D721Med (cell line): ENCODE results near the gene YBX2.

Experiments
- DNase-seq: peaks from one replicate; pipeline ENCODE4 v3.0.0; 2011; ENCODE audit warnings: low spot score; ENCODE audit not compliant: insufficient read length
- FAIRE-seq: peaks from 2 replicates; lab custom pipeline; 2011; peaks lifted over from hg19 to GRCh38; lab: Jason Lieb, UNC
- TF ChIP-seq, protein P1 (sequence below): IDR thresholded peaks from 2 replicates; pipeline ENCODE4 v1.5.1; 2012; ENCODE audit warnings: mild to moderate bottlenecking, control low read depth; ENCODE audit not compliant: insufficient read depth; ENCODE audit errors: missing control alignments

YBX2 gene

DNA sequence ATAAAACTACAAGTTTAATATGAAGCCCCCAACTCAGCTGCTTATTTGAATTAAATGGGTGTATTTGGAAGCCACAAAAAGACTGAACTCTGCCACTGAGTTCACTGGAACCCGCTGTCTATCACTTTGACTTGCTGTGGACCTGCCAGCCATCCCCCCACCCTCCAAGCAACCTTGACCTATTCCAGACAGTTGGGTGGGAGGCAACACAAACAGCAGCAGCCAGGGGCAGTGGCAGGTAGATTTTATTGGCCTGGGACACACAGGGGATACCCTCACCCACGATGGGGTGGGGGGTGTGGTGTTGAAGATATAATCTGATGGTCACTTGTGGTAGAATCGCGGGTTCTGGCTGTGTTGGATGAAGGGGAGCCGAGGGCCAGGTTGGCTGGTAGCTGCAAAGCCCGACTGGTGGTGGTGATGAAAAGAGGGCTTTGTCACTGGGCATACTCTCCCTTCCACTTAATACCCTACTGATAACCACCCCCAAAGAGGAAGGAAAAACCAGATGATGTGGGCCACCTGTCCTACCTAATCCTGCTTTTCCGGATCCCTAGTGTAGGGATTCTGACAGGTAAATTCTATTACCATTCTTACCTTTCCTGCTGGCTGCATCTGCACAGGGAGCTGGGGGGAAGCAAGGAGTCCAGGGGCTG, 18.1 kb upstream of the YBX2 start:
- no peak for FAIRE-seq
- no peak for DNase-seq
- TF ChIP-seq, protein P1, sequence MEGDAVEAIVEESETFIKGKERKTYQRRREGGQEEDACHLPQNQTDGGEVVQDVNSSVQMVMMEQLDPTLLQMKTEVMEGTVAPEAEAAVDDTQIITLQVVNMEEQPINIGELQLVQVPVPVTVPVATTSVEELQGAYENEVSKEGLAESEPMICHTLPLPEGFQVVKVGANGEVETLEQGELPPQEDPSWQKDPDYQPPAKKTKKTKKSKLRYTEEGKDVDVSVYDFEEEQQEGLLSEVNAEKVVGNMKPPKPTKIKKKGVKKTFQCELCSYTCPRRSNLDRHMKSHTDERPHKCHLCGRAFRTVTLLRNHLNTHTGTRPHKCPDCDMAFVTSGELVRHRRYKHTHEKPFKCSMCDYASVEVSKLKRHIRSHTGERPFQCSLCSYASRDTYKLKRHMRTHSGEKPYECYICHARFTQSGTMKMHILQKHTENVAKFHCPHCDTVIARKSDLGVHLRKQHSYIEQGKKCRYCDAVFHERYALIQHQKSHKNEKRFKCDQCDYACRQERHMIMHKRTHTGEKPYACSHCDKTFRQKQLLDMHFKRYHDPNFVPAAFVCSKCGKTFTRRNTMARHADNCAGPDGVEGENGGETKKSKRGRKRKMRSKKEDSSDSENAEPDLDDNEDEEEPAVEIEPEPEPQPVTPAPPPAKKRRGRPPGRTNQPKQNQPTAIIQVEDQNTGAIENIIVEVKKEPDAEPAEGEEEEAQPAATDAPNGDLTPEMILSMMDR: no peak

DNA sequence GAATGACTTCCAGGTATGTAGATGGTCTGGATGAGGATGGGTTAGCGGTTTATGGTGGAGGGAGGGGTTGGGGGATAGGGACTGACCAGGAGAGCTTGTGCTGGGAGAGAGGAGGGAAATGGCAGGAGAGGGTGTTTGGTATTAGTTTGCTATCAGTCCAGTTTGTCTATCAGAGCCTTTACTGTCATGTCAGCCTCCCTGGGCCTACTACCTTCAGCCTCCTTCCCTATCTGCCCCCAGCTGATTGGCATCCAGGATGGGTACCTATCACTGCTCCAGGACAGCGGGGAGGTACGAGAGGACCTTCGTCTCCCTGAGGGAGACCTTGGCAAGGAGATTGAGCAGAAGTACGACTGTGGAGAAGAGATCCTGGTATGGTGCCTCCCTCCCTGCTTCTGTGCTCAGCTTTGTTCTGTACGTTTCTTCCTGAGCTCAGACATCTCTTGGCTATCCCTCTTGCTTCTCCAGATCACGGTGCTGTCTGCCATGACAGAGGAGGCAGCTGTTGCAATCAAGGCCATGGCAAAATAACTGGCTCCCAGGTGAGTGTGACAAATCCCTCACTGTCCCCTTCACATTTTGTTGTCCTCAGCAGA, 16.8 kb upstream of the YBX2 start:
- DNase-seq (no peak), FAIRE-seq (no peak)
- TF ChIP-seq, protein P1: no peak

DNA sequence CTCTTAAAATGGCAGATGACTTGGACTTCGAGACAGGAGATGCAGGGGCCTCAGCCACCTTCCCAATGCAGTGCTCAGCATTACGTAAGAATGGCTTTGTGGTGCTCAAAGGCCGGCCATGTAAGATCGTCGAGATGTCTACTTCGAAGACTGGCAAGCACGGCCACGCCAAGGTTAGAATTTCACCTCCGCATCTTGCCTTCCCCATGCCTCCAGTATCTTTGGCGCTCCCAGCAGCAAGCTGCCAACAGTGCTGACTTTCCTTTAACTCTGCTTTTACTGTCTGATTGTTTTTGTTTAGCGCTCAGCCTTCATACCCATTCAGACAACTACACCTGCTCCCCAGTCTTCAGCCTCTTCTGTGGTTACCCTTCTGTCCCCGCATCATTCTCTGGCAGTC, 15.2 kb upstream of the YBX2 start:
- DNase-seq (no peak), FAIRE-seq (no peak)
- TF ChIP-seq, protein P1: no peak

DNA sequence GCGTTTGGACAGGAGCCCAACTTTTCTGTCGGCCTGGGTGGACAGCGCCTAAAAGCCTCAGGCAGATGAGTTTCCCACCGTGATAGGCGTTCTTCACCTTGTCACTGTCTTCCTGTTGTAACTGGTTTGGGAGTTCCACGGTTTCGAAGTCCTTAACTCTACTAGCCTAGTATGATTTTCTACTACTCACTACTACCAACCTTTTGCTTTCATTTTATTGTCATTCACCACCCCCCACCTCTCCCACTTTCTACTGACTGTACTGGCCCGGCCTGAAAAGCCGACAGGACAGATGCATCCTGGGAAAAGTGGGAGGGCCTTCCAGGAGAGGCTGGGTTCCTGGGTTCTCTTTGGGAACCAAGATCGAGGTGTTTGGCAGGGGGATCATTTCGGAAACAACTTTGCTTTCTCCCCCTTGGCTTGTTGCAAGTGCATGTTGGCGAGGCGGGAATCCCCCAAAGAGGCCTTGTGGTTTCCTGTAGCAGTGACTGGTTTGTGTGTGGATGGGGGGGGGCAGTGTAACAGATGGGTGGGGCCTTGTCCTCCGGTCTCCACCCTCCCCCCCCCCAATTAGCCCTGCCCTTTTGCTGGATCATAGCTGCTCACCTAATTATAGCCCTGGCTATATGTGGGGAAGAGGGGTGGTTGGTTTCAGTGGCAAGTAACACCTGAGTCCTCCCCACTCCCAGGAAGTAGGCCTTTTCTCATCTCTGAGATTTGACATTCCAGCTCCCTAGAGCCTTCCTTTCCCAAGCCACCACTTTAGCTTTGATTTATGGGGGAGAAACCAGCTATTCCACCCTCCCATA, 14.4 kb upstream of the YBX2 start:
- TF ChIP-seq, protein P1: no peak
- DNase-seq: no peak
- no peak for FAIRE-seq

DNA sequence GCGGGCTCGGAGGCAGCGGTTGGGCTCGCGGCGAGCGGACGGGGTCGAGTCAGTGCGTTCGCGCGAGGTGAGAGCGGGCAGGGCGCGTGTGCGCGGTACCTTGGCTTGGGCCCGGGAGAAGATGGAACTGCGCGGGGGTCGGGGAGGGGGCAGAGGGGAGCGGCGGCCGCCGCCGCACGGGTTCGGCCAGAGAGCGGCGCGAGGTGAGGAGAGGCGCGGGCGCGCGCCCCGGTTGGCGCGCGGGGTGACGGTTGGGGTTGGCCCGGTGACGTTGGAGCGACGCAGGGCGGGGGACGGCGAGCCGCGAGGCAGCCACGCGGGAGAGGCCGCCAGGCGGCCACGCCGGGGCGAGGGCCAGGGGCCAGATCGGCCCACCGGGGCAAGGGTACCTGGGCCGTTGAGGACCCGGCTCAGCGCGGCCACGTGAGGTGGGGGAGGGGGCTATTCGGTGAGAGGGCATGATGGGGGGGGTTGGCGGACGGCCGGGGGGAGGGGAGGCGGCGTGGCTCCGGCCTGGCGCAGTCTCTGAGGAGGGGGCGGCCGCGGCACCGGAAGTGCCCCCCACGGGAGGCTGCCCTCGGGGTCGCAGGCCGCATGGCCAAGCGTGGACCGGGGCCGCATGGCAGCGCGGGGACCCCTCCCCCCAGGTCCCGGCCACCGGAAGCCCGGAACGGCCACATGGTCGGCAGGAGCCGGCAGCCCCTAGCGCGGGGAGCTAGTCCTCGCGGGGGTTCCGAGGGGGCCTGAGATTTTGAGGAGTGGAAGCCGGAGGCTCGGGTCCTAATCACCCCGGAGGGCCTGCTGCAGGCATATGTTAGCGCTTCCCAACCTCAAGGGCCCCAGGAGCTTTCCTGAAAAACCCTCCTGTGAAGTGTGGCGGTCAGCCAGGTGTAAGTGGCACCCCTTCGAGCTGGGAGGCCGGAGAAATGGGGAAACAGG, 13.5 kb upstream of the YBX2 start:
- no peak for DNase-seq
- no peak for FAIRE-seq
- TF ChIP-seq, protein P1: no peak

DNA sequence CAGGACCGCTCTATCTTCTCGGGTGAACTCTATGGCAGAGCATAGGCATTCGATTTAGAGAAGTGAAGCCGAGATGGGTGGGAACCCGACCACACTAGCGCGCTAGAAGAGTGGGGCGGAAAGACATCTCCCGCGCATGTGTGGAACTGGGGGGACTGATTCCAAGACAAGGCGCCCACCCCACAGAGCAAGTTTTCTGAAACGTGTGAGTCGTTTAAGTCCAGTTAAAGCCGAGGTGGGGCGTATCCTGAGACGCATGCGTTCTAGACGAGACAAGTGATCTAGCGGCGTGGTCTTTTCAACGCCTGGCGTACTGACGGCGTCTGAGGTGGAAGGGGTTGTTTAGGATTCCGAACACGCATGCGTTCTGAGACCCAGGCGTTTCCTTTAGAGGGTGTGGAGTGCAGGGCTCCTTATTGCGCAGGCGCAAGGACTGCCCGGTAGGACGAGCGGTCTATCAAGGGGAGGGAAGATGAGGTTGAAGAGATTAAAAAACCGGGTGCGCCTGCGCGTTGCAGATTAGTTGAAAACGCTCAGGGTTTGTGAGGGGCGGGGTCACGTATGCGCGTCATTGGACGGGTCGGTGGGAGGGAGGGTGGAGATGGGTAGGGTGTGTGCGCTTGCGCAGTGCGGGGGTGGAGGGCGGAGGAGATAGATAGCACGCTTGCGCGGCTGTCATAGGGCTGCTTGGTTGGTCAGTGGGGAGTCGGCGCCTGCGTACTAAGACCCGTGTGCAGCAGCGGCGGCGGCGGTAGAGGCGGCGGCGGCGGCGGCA, 12.7 kb upstream of the YBX2 start, which contains the start of gene EIF5A:
Gene EIF5A (plus strand): TSS at position 718 of the 775 bp plus-strand sequence. CDS start 2,008 bp downstream, outside the sequence.
- TF ChIP-seq, protein P1: no peak
- peak; percentile 84 for FAIRE-seq
- peak; percentile 92 for DNase-seq
